HG03066 (cell line): ENCODE measurements around the gene MAPK1IP1L.

ENCODE experiments used
- ATAC-seq: cut with Tn5 transposase; IDR thresholded peaks from one replicate; pipeline ENCODE4 v1.9.1; 2021; ENCODE audit warnings: low read depth; ENCODE audit not compliant: unreplicated experiment

The MAPK1IP1L gene

GRCh38 chr14:55092341-55092740 is 40.9 kb downstream of the MAPK1IP1L start:
- no peak for ATAC-seq

- ATAC-seq, result no peak
These were observed 43.1 kb downstream of the MAPK1IP1L start for GRCh38 chr14:55094292-55095157.

- ATAC-seq, result peak; percentile 61
These were observed 46.6 kb downstream of the MAPK1IP1L start for GRCh38 chr14:55097881-55098560.

- no peak for ATAC-seq
These were observed 47.1 kb downstream of the MAPK1IP1L start for GRCh38 chr14:55098561-55098898.

GRCh38 chr14:55099756-55100155 is 48.3 kb downstream of the MAPK1IP1L start:
- no peak for ATAC-seq

- ATAC-seq, result no peak
These were observed 50.3 kb downstream of the MAPK1IP1L start for GRCh38 chr14:55101698-55102097.

GRCh38 chr14:55102141-55102621 is 50.7 kb downstream of the MAPK1IP1L start:
- ATAC-seq, result peak; percentile 49

- peak; percentile 36 for ATAC-seq
These were observed 51.7 kb downstream of the MAPK1IP1L start for GRCh38 chr14:55103005-55103640.

- no peak for ATAC-seq
These were observed 52.8 kb downstream of the MAPK1IP1L start for GRCh38 chr14:55103971-55104954.

GRCh38 chr14:55105991-55106390 is 54.5 kb downstream of the MAPK1IP1L start:
- no peak for ATAC-seq

GRCh38 chr14:55107766-55108554 is 56.5 kb downstream of the MAPK1IP1L start:
- ATAC-seq, result no peak

- no peak for ATAC-seq
These were observed 58.4 kb downstream of the MAPK1IP1L start for GRCh38 chr14:55109836-55110235.

GRCh38 chr14:55111122-55111708 is 59.8 kb downstream of the MAPK1IP1L start:
- no peak for ATAC-seq

GRCh38 chr14:55114720-55115119 is 63.3 kb downstream of the MAPK1IP1L start:
- ATAC-seq, result no peak

GRCh38 chr14:55115460-55115859 is 64.0 kb downstream of the MAPK1IP1L start:
- no peak for ATAC-seq

- ATAC-seq, result no peak
These were observed 64.4 kb downstream of the MAPK1IP1L start for GRCh38 chr14:55115861-55116245.

GRCh38 chr14:55116246-55117030 is 65.0 kb downstream of the MAPK1IP1L start:
- no peak for ATAC-seq

- no peak for ATAC-seq
These were observed 66.5 kb downstream of the MAPK1IP1L start for GRCh38 chr14:55117803-55118441.
